A172 (cell line): ENCODE data around the gene CD82. TPM values are rescaled to one million over a fixed set of nuclear protein-coding genes. Genes with fewer than 3 reads are reported as not detected.
"Not testable (repeated sequence)": the region's sequence is repeated elsewhere in the genome, so short reads cannot be mapped to it uniquely, and the experiment has no call there.

ENCODE experiments used
- DNase-seq: peaks from one replicate; pipeline ENCODE4 v3.0.0-alpha.2; 2015; ENCODE audit warnings: low spot score
- total RNA-seq: library from RNA; depleted of rRNA; stranded (reverse); fragments of >200 nt; shearing (Covaris generic); gene quantifications from 2 replicates; pipeline ENCODE4 v1.2.3, GENCODE V29; 2014

CD82 gene
- total RNA-seq, 1 experiment from 2014 or later = 40.3 TPM

DNA sequence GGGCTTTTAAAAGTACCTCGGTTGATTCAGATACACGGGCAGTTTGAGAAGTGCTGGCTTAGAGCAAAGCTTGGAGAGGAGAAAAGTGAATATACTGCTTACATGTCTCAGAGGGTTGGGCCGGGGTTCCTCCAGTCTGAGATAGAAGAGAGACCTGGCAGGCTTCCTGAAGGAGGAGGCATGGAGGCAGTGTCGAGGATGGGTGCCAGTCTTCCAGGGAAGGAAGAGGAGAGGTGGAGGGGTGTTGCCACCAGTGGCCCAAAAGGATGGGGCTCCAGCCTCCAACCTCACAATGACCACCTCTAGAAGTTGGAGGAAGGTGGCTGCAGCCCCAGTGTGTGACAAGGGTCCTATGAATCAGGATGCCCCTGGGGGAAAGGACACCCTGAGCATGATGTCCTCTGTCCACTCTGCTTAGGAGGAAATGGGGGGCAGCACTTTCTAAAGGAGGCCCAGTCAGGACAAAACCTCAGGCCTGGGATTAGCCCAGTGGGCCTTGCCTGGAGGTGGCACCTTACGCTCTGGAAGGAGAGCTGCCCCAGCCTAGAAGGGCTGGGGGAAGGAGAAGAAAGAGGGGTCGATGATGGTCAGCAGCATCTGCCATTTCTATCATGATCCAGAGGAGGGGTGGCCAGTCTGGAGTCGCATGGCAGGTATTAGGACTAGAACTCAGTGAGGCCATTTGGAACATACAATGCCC, 65.2 kb downstream of the CD82 start:
- DNase-seq = no peak

GRCh38 chr11:44631831-44632230, 66.4 kb downstream of the CD82 start:
- DNase-seq = no peak

DNA sequence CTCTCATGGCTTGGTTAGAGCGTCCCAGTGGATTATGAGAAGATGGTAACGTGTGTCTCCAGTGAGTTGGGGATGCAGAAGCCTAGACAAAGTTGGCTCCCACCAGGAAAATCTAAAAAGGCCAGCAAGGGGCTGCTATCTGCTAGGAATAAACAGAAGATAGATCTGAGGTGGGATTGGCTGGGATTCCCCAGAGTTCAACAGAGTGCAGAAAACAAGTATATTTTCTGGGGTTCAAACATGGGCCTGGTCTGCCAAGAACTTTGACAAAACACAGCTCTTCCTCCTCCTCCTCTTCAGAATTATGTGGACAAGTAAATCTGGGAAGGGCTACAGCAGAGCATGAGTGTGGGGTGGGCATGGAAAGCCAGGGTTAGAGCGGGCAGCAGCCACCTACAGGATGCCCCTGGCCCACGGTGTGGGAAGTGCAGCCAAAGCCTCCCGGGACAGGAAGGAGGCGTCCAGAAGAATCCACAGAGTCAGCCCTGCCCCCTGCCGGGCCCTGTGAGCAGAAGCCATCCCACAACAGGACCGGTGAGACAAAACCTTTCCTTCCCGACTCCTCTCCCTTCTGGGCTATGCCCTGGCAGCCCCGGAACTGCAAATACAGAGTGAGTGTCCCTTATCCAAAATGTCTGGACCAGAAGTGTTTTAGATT, 67.1 kb downstream of the CD82 start:
- no peak for DNase-seq

GRCh38 chr11:44633641-44634040, 68.2 kb downstream of the CD82 start:
- DNase-seq = no peak

- peak; percentile 71 for DNase-seq
Measured at GRCh38 chr11:44634401-44635281, 69.2 kb downstream of the CD82 start.

- DNase-seq = no peak
Measured at GRCh38 chr11:44637487-44637886, 72.0 kb downstream of the CD82 start.

- DNase-seq = no peak
Measured at GRCh38 chr11:44638032-44638431, 72.6 kb downstream of the CD82 start.

DNA sequence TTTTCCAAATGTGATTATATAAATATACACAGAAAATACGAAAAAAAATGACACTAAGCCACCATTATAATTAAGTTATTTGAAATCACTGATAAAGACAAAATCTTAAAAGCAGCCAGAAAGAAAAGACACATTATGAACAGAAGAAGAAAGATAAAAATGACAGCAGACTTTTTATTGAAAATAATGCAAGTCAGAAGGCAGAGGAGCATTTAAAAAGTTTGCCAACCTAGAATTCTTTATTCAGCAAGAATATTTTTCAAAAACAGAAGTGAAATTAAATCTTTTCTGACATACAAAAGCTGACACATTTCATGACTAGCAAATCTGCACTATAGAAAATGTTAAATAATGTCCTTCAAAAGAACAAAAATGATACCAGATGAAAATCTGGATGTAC, 77.8 kb downstream of the CD82 start:
- no peak for DNase-seq

DNA sequence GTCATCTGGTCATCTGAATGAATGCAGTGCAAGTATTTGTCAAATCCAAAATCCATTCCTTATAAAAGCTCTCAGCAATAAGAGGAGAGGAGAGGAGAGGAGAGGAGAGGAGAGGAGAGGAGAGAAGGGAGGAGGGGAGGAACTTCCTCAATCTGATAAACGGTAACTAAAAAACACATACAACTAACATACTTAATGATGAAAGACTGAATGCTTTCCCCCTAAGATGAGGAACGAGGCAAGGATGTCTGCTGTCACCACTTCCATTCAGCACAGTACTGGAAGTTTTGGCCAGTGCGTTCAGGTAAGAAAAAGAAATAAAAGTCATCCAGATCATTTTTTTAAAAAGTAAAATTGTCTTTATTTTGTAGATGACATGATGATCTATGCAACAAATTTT, 80.4 kb downstream of the CD82 start:
- no peak for DNase-seq

DNA sequence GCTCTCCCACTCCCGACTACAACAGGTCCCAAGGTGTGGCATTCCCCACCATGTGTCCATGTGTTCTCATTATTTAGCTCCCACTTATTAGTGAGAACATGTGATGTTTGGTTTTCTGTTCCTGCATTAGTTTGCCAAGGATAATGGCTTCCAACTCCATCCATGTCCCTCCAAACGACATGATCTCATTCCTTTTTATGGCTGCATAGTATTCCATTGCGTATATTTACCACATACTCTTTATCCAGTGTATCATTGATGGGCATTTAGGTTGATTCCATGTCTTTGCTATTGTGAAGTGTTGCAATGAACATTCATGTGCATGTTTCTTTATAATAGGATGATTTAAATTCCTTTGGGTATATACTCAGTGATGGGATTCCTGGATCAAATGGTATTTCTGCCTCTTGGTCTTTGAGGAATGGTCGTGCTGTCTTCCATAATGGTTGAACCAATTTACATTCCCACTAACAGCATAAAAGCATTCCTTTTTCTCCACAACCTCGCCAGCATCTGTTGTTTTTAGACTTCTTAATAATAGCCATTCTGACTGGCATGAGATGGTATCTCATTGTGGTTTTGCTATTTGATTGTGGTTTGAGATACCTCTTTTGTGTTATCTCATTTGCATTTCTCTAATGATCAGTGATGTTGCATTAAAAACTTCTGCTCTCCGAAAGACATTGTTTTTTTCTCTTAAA, 81.9 kb downstream of the CD82 start:
- DNase-seq = not testable (repeated sequence)

DNA sequence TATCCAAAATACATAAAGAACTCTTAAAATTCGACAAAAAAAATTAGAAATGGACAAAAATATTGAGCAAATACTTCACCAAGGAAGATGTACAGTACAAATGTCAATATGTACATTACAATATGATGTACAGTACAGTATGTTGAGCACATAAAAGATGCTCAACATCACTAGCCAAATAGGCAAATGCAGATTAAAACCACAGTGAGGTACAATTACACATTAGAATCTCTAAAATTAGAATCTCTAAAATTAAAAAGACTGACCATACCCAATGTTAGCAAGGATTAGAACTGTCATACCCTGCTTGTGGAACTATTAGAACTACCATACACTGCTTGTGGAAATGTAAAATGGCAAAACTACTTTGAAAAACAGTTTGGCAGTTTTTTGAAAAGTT, 82.6 kb downstream of the CD82 start:
- no peak for DNase-seq

GRCh38 chr11:44651535-44652155, 86.2 kb downstream of the CD82 start:
- no peak for DNase-seq

GRCh38 chr11:44652901-44653644, 87.6 kb downstream of the CD82 start:
- no peak for DNase-seq

- no peak for DNase-seq
Measured at GRCh38 chr11:44654057-44654456, 88.6 kb downstream of the CD82 start.

- DNase-seq = no peak
Measured at GRCh38 chr11:44654596-44654995, 89.1 kb downstream of the CD82 start.

GRCh38 chr11:44657836-44658505, 92.5 kb downstream of the CD82 start:
- no peak for DNase-seq

DNA sequence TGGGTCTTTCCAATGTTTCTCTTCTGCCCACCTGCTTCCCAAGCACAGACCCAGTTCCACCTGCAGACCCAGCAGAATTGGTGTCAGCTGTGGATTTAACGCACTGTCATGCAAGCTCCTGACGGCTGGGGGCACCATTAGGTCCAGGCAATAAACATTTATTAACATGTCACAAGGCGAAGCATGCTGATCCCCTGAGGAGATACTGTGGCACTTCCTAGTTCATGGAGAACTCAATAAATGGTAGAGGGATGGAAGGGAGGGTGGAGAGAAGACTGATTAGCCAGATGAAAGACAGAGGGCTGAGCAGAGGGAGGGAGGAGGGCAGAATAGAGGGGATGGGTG, 93.0 kb downstream of the CD82 start:
- DNase-seq = no peak

DNA sequence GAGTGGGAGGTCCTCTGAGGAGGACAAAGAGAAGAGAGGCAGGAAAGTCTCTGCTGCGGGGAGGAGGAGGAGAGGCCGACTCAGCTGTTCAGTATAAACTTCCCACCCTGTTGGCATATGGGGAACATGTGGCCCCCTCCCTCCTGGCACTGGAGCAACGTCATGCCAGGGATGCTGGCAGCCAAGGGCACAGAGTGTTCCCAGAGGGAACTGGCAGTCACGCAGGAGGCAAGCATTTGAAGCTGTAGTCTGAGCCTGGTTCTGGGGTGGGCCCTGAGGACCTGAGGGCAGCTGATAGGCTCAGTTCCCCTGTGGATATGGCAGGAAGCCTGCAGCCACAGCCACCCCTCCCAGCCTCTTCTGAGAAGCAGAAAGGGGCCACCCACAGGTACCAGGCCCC, 94.2 kb downstream of the CD82 start:
- no peak for DNase-seq

GRCh38 chr11:44660535-44660934, 95.1 kb downstream of the CD82 start:
- not testable (repeated sequence) for DNase-seq

DNA sequence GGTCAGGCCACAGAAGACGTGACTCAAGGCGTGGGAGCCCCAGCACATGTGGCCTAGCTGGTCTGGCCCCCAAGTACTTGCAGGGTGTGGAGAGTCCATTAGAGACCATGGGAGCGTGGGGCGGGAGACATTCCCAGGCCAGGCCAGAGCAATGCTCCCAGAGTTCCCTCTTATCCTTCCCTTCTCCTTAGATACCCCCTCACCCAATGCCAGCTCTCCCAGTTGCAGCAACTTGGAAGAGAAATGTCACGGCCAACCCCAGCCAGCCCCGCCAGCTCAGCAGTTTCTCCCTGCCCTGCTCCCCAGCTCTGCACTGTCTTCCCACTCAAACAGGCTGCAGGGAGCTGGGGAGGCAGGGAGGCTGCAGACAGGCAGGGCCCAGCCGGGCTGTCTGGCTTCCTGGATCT, 95.9 kb downstream of the CD82 start:
- no peak for DNase-seq
